Fibroblast of pulmonary artery (primary cell): Measurements from ENCODE around the gene EFNA4.
A peak's percentile ranks its signal among the peaks of the same experiment; 100 is the strongest.

Source experiments
- DNase-seq: peaks from one replicate; pipeline ENCODE4 v3.0.0-alpha.2; 2010; ENCODE audit warnings: low read depth
- H3K4me3 ChIP-seq: replicated peaks from 2 replicates; pipeline ENCODE4 v1.5.1; 2011; ENCODE audit warnings: low read depth, mild to moderate bottlenecking, control low read depth, low read length, moderate library complexity
- TF ChIP-seq, protein P1 (sequence below): IDR thresholded peaks from 2 replicates; pipeline ENCODE4 v1.5.1; 2011; ENCODE audit warnings: mild to moderate bottlenecking, control low read depth, low read length, inconsistent platforms; ENCODE audit errors: missing control alignments

Gene EFNA4

DNA sequence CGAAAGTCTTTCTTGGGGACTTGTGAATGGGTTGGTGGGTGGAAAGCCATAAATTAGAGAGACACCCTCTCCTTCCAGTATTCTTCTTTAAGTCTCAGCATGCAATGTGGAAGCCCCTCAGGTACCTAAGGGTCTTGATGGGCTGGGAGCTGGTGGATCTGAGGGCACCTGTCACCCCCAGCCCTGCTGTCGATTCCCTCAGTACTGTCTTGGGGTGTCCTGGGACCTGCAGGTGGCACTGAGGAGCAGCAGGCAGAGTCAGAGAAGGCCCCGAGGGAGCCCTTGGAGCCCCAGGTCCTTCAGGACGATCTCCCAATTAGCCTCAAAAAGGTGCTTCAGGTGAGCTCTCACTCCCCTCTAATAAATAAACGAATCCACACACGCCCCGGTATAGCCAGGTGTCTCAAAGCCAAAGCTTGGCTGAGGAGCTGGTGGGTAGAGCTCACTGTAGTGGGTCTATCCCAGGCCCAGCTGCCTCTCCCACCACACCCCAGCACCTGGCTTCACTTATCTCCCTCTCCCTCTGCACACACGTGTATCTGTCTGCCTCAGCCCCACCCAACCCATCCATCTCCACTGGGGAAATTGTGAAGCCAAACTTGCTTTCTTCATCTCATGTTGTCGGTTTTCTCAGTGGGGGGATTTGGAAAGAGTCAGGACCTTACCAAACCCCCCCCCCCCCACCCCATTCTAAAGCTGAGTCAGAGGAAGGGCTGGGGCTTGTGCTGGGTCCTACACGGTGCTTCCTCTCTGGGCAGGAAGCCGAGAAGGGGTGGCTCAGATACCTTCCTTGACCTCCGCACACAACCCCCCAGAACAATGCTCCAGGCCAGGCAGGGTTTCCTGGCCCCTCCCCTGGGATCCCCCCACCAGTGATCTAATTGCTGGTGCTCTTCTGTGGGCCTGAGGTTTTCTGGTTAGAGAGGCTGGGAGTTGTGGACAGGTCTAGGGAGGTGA, 10.8 kb upstream of the EFNA4 start:
- TF ChIP-seq, protein P1, sequence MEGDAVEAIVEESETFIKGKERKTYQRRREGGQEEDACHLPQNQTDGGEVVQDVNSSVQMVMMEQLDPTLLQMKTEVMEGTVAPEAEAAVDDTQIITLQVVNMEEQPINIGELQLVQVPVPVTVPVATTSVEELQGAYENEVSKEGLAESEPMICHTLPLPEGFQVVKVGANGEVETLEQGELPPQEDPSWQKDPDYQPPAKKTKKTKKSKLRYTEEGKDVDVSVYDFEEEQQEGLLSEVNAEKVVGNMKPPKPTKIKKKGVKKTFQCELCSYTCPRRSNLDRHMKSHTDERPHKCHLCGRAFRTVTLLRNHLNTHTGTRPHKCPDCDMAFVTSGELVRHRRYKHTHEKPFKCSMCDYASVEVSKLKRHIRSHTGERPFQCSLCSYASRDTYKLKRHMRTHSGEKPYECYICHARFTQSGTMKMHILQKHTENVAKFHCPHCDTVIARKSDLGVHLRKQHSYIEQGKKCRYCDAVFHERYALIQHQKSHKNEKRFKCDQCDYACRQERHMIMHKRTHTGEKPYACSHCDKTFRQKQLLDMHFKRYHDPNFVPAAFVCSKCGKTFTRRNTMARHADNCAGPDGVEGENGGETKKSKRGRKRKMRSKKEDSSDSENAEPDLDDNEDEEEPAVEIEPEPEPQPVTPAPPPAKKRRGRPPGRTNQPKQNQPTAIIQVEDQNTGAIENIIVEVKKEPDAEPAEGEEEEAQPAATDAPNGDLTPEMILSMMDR: peak; percentile 33
- H3K4me3 ChIP-seq: peak overlapping the region; percentile 70
- no peak for DNase-seq

DNA sequence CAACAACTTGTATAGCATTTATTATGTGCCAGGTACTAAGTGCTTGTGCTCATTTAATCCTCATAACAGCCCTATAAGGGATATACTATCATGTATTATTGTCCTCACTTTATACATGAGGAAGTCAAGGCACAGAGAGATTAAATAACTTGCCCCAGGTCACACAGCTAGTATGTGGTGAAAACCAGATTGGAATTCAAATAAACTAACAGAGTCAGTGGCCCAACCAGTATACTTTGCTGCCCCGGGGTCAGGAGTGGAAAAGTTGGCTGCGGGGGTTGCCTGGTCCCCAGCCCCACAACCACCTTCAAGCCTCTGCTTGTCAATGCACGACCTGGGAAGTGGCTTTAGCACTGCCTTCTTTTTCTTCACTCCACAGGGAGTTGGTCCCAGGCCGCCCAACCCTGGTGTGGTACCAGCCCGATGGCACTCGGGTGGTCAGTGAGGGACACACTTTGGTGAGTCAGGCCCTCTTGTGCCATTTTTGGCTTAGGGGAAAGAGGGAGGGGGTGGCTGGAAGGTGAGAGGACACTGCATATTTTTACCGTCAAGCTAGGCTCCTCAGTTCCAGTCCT, 9.9 kb upstream of the EFNA4 start:
- H3K4me3 ChIP-seq: no peak overlapping the region
- DNase-seq: no peak
- TF ChIP-seq, protein P1: no peak

DNA sequence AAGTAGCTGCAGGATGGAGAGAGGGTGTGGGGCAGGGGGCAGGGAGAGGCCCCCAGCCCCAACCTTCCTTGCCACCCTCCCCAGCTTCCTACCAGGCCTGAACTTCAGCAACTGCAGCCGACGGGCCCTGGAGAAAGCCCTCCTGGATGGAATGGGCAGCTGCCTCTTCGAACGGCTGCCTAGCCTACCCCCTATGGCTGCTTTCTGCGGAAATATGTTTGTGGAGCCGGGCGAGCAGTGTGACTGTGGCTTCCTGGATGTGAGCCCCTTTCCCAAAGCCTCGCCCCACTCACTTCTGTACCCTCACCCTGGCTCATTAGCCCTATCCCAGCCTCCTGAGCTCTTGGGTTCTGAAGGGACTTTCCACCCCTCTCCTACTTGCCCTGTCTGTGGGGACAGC, 6.4 kb upstream of the EFNA4 start:
- no peak for DNase-seq
- TF ChIP-seq, protein P1: no peak
- H3K4me3 ChIP-seq: no peak overlapping the region

DNA sequence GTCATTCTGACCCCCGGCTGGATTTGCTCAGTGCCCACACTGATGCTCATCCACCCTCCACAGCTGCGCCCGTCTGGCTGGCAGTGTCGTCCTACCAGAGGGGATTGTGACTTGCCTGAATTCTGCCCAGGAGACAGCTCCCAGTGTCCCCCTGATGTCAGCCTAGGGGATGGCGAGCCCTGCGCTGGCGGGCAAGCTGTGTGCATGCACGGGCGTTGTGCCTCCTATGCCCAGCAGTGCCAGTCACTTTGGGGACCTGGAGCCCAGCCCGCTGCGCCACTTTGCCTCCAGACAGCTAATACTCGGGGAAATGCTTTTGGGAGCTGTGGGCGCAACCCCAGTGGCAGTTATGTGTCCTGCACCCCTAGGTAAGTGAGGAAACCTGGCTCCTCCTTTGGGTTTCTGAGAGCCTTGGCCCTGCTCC, 5.7 kb upstream of the EFNA4 start:
- no peak for DNase-seq
- no peak overlapping the region for H3K4me3 ChIP-seq
- TF ChIP-seq, protein P1: no peak

DNA sequence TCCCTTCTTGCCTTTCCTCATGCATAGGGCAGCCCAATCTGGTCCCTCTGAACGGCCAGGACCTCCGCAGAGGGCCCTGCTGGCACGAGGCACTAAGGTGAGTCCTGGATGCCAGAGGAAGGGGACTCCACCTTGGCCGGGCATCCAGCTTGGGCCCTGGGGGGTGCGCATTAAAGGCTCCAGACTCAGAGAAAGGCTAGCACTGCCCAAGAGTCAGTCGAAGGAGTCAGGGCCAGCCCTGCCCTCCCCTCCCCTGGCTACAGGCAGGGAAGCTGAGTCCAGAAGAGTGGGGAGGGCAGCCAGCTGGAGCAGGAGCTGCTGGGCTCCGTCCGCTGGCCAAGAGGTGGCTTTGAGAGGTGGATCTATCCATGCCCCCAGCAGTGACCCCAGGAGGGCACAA, 2.8 kb upstream of the EFNA4 start:
- TF ChIP-seq, protein P1: no peak
- no peak overlapping the region for H3K4me3 ChIP-seq
- DNase-seq: no peak

DNA sequence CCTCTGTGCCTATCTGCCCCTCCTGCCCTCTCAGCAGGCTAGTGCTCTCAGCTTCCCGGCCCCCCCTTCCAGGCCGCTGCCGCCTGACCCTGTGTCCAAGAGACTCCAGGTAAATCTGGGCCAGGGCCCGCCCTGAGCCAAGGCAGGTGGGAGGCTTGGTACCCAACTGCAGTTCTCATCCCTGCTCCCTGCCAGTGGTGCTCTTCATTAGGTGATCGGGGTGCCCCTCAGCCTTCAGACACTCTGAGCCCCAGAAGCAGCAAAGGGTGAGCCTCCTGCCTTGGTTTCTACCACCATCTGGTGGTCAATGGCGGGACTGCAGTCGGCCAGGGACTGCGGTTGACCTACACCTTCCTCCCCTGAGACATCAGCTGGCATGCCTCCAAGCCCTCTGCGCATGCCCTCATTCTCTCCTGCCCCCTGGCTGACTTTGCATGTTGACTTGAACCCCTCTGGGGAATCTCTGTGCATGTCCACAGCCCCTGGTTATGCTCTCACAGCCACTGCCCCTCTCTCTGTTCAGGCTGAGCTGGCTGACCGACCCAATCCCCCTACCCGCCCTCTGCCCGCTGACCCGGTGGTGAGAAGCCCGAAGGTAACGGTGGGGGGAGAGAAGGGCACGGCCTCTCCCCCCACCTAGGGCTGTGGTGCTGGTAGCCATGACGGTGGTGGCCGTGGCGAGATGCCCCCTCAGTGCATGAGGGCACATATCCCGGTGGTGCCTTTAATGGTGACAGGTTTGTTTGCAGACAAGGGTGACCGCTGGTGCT, 2.0 kb upstream of the EFNA4 start:
- no peak overlapping the region for H3K4me3 ChIP-seq
- peak; percentile 85 for DNase-seq
- TF ChIP-seq, protein P1: peak; percentile 98
